ENCODE measurements around the gene INPP5A. TPM values are rescaled to one million over a fixed set of nuclear protein-coding genes. Genes with fewer than 3 reads are reported as not detected.

The INPP5A gene
- polyA plus RNA-seq, 4 donors = 21.1 to 25.0 (median 22.8) TPM

- Histone ChIP-seq H3K36me3 (ENCODE audit: control insufficient read depth in 3 of 3, insufficient read depth in 2 of 3, low read depth in 1 of 3, low read length in 3 of 3) (peaks cover 0 to 54% (median 10%) of the 10 kb centered on the region in 3 donors), H3K27me3 (ENCODE audit: control insufficient read depth in 3 of 3, insufficient read depth in 3 of 3, low read length in 3 of 3) (no peaks in the 10 kb centered on the region), H3K9me3 (ENCODE audit: control insufficient read depth in 2 of 2, insufficient read depth in 1 of 2, low read depth in 1 of 2, low read length in 1 of 2) (peaks cover 1 to 27% of the 10 kb centered on the region in 2 donors), H3K4me3 (ENCODE audit: low read depth in 1 of 3, low read length in 3 of 3) (no peak overlapping the region), H3K4me1 (ENCODE audit: control insufficient read depth in 3 of 3, insufficient read depth in 2 of 3, low read depth in 1 of 3, low read length in 2 of 3) (no peaks in the 10 kb centered on the region), H3K27ac (ENCODE audit: low read depth in 1 of 3, low read length in 2 of 3) (no peak overlapping the region)
- DNase-seq (no peak), FAIRE-seq (no peak)
- 76 to 87% (median 86%) methylated on average over 4 of the region's 4 CpGs for WGBS, 3 donors
Observed at GRCh38 chr10:132708936-132709335, 171.3 kb downstream of the INPP5A start.

GRCh38 chr10:132709471-132709951, 171.9 kb downstream of the INPP5A start:
- Histone ChIP-seq H3K4me1 (ENCODE audit: control insufficient read depth in 3 of 3, insufficient read depth in 2 of 3, low read depth in 1 of 3, low read length in 2 of 3) (no peaks in the 10 kb centered on the region), H3K9me3 (ENCODE audit: control insufficient read depth in 2 of 2, insufficient read depth in 1 of 2, low read depth in 1 of 2, low read length in 1 of 2) (peaks cover 1 to 21% of the 10 kb centered on the region in 2 donors), H3K4me3 (ENCODE audit: low read depth in 1 of 3, low read length in 3 of 3) (no peak overlapping the region), H3K36me3 (ENCODE audit: control insufficient read depth in 3 of 3, insufficient read depth in 2 of 3, low read depth in 1 of 3, low read length in 3 of 3) (peaks cover 3 to 56% (median 10%) of the 10 kb centered on the region in 3 donors), H3K27me3 (ENCODE audit: control insufficient read depth in 3 of 3, insufficient read depth in 3 of 3, low read length in 3 of 3) (no peaks in the 10 kb centered on the region), H3K27ac (ENCODE audit: low read depth in 1 of 3, low read length in 2 of 3) (no peak overlapping the region)
- 91 to 98% (median 95%) methylated on average over 13 of the region's 13 CpGs for WGBS, 3 donors
- FAIRE-seq (no peak), DNase-seq (no peak)

DNA sequence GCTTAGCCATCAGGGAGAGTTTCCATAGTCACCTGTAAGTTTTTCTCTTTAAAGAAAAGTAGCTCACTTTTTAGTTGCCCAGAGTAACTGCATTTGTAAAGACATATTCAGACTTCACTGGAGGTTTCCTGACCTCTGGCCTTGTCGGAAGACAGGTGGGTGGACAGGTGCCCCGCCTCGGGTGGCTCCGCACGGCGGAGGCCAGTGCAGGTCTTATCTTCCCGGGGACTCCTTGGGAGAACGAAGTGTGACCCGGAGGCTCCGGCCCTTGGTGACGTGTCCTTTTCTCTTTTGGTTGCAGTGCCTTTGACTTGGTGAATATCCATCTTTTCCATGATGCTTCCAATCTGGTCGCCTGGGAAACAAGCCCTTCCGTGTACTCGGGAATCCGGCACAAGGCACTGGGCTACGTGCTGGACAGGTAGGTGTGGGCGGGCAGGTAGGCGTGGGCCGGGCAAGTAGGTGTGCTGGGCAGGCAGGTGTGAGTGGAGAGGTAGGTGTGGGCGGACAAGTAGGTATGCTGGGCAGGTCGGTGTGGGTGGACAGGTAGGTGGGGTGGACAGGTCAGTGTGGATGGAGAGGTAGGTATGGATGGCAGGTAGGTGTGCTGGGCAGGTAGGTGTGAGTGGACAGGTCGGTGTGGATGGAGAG, 172.6 kb downstream of the INPP5A start:
- Histone ChIP-seq H3K4me1 (ENCODE audit: control insufficient read depth in 3 of 3, insufficient read depth in 2 of 3, low read depth in 1 of 3, low read length in 2 of 3) (no peaks in the 10 kb centered on the region), H3K27ac (ENCODE audit: low read depth in 1 of 3, low read length in 2 of 3) (no peak overlapping the region), H3K36me3 (ENCODE audit: control insufficient read depth in 3 of 3, insufficient read depth in 2 of 3, low read depth in 1 of 3, low read length in 3 of 3) (peaks cover 4 to 56% (median 6%) of the 10 kb centered on the region in 3 donors), H3K9me3 (ENCODE audit: control insufficient read depth in 2 of 2, insufficient read depth in 1 of 2, low read depth in 1 of 2, low read length in 1 of 2) (peaks cover 1 to 16% of the 10 kb centered on the region in 2 donors), H3K4me3 (ENCODE audit: low read depth in 1 of 3, low read length in 3 of 3) (no peak overlapping the region), H3K27me3 (ENCODE audit: control insufficient read depth in 3 of 3, insufficient read depth in 3 of 3, low read length in 3 of 3) (no peaks in the 10 kb centered on the region)
- FAIRE-seq (no peak), DNase-seq (no peak)
- WGBS, 3 donors = 93 to 94% (median 94%) methylated on average over 22 of the region's 22 CpGs

DNA sequence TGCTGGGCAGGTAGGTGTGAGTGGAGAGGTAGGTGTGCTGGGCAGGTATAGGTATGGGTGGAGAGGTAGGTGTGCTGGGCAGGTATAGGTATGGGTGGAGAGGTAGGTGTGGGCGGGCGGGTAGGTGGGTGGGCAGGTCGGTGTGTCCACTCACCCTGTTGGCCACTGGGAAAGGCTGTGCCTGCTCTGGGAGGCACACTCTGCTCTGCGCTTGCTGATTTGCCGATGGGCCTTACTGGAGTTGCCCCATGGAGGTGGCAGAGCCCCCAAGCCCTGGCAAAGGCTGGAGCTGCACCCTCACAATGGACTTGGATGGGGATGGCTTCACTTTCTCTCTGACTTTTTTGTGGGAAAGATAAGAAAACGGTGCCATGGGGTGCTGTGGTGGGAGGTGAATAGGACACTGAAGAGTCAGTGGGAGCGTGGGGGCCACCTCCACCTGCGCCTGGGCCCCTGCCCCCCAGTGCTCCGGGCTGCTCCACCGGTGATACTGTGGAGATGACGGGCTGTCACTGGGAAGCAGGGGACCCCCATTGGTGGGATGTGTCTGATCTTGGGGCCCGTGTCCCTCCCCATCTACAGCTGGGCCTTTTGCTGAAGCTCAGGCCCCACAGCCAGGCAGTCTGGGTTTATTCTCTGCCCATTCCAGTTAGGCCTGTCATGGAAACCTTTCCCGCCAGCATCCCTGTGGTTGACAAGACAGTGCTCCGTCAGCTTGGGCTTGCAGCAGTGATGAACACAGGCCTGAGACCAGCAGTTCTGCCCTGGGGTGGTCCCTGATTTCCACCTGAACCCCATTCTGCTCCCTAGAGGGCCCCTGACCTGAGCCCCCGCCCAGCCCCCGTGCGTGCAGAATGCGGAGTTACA, 173.4 kb downstream of the INPP5A start:
- DNase-seq = no peak
- no peaks in the 10 kb centered on the region for H3K27me3 ChIP-seq (ENCODE audit: control insufficient read depth in 3 of 3, insufficient read depth in 3 of 3, low read length in 3 of 3)
- H3K9me3 ChIP-seq (ENCODE audit: control insufficient read depth in 2 of 2, insufficient read depth in 1 of 2, low read depth in 1 of 2, low read length in 1 of 2) = peaks cover 0 to 9% of the 10 kb centered on the region in 2 donors
- no peak overlapping the region for H3K4me3 ChIP-seq (ENCODE audit: low read depth in 1 of 3, low read length in 3 of 3)
- no peaks in the 10 kb centered on the region for H3K4me1 ChIP-seq (ENCODE audit: control insufficient read depth in 3 of 3, insufficient read depth in 2 of 3, low read depth in 1 of 3, low read length in 2 of 3)
- no peak for FAIRE-seq
- no peak overlapping the region for H3K27ac ChIP-seq (ENCODE audit: low read depth in 1 of 3, low read length in 2 of 3)
- WGBS, 3 donors = 94 to 96% (median 95%) methylated on average over 18 of the region's 18 CpGs
- peaks cover 4 to 57% (median 6%) of the 10 kb centered on the region in 3 donors for H3K36me3 ChIP-seq (ENCODE audit: control insufficient read depth in 3 of 3, insufficient read depth in 2 of 3, low read depth in 1 of 3, low read length in 3 of 3)

DNA sequence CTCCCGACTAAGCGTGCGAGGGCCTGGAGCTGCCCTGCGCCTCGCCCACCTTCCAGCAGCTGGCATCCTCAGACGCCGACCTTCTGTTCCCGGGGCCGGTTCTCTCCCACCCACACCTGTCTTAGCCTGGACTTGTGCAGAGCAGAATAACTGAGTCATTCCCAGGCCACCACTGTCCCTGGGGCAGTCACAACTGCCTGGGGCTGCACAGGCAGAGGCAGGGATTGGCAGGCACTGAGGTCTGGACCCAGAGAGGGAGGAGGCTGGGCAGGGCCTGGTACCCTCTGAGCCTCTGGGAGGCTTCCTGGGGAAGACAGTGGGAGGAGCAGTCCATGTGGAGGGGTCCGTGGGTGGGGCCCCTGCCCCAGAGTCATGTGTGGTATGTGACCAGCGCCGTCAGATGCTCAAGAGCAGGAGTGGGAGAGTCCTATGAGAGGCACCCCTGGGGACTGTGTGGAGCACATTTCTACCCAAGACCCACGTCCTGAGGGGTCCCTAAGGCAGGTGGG, 174.1 kb downstream of the INPP5A start:
- Histone ChIP-seq H3K4me3 (ENCODE audit: low read depth in 1 of 3, low read length in 3 of 3) (no peak overlapping the region), H3K4me1 (ENCODE audit: control insufficient read depth in 3 of 3, insufficient read depth in 2 of 3, low read depth in 1 of 3, low read length in 2 of 3) (no peaks in the 10 kb centered on the region), H3K27ac (ENCODE audit: low read depth in 1 of 3, low read length in 2 of 3) (no peak overlapping the region), H3K36me3 (ENCODE audit: control insufficient read depth in 3 of 3, insufficient read depth in 2 of 3, low read depth in 1 of 3, low read length in 3 of 3) (peaks cover 4 to 59% (median 6%) of the 10 kb centered on the region in 3 donors), H3K9me3 (ENCODE audit: control insufficient read depth in 2 of 2, insufficient read depth in 1 of 2, low read depth in 1 of 2, low read length in 1 of 2) (peaks cover 0 to 10% of the 10 kb centered on the region in 2 donors), H3K27me3 (ENCODE audit: control insufficient read depth in 3 of 3, insufficient read depth in 3 of 3, low read length in 3 of 3) (no peaks in the 10 kb centered on the region)
- no peak for DNase-seq
- no peak for FAIRE-seq
- 95 to 96% (median 95%) methylated on average over 13 of the region's 13 CpGs for WGBS, 3 donors

DNA sequence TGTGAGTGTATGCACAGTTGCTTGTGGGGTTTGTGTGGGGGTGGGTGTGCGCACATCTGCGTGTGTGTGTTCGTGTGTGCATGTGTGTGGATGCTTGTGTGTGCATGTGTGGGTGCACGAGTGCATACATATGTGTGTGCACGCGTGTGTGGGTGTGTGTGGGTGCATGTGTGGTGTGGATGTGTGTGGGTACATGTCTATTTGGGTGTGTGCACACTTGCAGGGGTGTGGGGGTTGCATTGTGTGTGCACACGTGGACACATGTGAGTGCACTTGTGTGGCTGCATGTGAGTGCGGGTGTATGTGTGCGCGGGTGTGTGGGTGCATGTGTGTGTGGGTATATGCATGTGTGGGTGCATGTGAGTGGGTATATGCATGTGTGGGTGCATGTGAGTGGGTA, 174.7 kb downstream of the INPP5A start:
- H3K9me3 ChIP-seq (ENCODE audit: control insufficient read depth in 2 of 2, insufficient read depth in 1 of 2, low read depth in 1 of 2, low read length in 1 of 2) = peaks cover 0 to 5% of the 10 kb centered on the region in 2 donors
- DNase-seq (no peak), FAIRE-seq (no peak)
- no peaks in the 10 kb centered on the region for H3K4me1 ChIP-seq (ENCODE audit: control insufficient read depth in 3 of 3, insufficient read depth in 2 of 3, low read depth in 1 of 3, low read length in 2 of 3)
- no peaks in the 10 kb centered on the region for H3K27me3 ChIP-seq (ENCODE audit: control insufficient read depth in 3 of 3, insufficient read depth in 3 of 3, low read length in 3 of 3)
- no peak overlapping the region for H3K4me3 ChIP-seq (ENCODE audit: low read depth in 1 of 3, low read length in 3 of 3)
- no peak overlapping the region for H3K27ac ChIP-seq (ENCODE audit: low read depth in 1 of 3, low read length in 2 of 3)
- H3K36me3 ChIP-seq (ENCODE audit: control insufficient read depth in 3 of 3, insufficient read depth in 2 of 3, low read depth in 1 of 3, low read length in 3 of 3) = peaks cover 4 to 59% (median 6%) of the 10 kb centered on the region in 3 donors
- 90 to 96% (median 92%) methylated on average over 10 of the region's 10 CpGs for WGBS, 3 donors

DNA sequence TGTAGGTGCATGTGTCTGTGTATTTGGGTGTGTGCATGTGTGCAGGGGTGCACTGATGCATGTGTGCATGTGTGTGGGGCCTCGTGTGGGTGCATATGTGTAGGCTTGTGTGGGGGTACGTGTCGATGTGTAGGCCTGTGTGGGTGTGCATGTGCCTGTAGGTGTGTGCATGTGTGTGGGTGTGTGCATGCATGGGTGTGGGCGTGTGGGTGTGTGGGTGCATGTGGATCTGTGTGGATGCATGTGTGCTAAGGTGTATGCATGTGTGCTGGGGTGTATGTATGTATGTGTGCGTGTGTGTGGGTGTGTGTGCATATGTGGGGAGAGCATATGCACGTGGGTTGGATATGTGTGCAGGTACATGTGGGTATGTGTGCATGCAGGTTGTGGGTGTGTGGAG, 175.2 kb downstream of the INPP5A start:
- FAIRE-seq (no peak), DNase-seq (no peak)
- Histone ChIP-seq H3K27me3 (ENCODE audit: control insufficient read depth in 3 of 3, insufficient read depth in 3 of 3, low read length in 3 of 3) (no peaks in the 10 kb centered on the region), H3K36me3 (ENCODE audit: control insufficient read depth in 3 of 3, insufficient read depth in 2 of 3, low read depth in 1 of 3, low read length in 3 of 3) (peaks cover 4 to 59% (median 6%) of the 10 kb centered on the region in 3 donors), H3K4me3 (ENCODE audit: low read depth in 1 of 3, low read length in 3 of 3) (no peak overlapping the region), H3K4me1 (ENCODE audit: control insufficient read depth in 3 of 3, insufficient read depth in 2 of 3, low read depth in 1 of 3, low read length in 2 of 3) (no peaks in the 10 kb centered on the region), H3K27ac (ENCODE audit: low read depth in 1 of 3, low read length in 2 of 3) (no peak overlapping the region), H3K9me3 (ENCODE audit: control insufficient read depth in 2 of 2, insufficient read depth in 1 of 2, low read depth in 1 of 2, low read length in 1 of 2) (peaks cover 0 to 6% of the 10 kb centered on the region in 2 donors)
- WGBS, 3 donors = 92 to 97% (median 95%) methylated on average over 6 of the region's 6 CpGs

GRCh38 chr10:132713421-132714095, 176.0 kb downstream of the INPP5A start:
- H3K27me3 ChIP-seq (ENCODE audit: control insufficient read depth in 3 of 3, insufficient read depth in 3 of 3, low read length in 3 of 3) = no peaks in the 10 kb centered on the region
- 90 to 93% (median 92%) methylated on average over 28 to 29 of the region's 29 CpGs for WGBS, 3 donors
- H3K4me1 ChIP-seq (ENCODE audit: control insufficient read depth in 3 of 3, insufficient read depth in 2 of 3, low read depth in 1 of 3, low read length in 2 of 3) = no peaks in the 10 kb centered on the region
- peaks cover 2 to 55% (median 4%) of the 10 kb centered on the region in 3 donors for H3K36me3 ChIP-seq (ENCODE audit: control insufficient read depth in 3 of 3, insufficient read depth in 2 of 3, low read depth in 1 of 3, low read length in 3 of 3)
- DNase-seq (no peak), FAIRE-seq (no peak)
- H3K4me3 ChIP-seq (ENCODE audit: low read depth in 1 of 3, low read length in 3 of 3) = no peak overlapping the region
- H3K27ac ChIP-seq (ENCODE audit: low read depth in 1 of 3, low read length in 2 of 3) = no peak overlapping the region
- peaks cover 0 to 10% of the 10 kb centered on the region in 2 donors for H3K9me3 ChIP-seq (ENCODE audit: control insufficient read depth in 2 of 2, insufficient read depth in 1 of 2, low read depth in 1 of 2, low read length in 1 of 2)
